NCI-H69 (cell line): ENCODE data around the gene ZCCHC24.

ENCODE experiments used
- DNase-seq: peaks from one replicate; lab custom pipeline; 2025; lab: John Stamatoyannopoulos, UW

The ZCCHC24 gene

GRCh38 chr10:79445161-79445976, at the start of gene ZCCHC24:
Gene ZCCHC24, minus strand, starts transcription at chr10:79445624. Its CDS starts 184 bp downstream, at chr10:79445440.
- peak; percentile 96 for DNase-seq

DNA sequence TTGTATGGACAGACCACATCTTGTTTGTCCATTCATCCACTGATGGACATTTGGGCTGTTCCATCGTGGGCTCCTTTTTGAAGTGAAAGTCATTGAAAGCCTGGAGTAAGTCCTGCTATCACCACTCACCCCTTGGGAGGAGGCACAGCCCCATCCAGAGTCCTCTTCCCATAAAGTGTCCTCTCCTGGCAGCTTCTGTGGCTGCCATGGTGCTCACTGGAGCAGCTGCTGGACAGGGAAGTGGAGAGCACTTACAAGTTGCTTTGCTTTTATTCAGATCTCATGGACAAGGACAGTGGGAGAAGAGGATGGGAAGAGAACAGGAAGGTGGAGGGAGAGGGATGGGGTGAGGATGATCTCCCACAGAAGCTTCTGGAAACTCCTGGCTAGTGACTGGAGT, 48.4 kb upstream of the ZCCHC24 start:
- DNase-seq = no peak

DNA sequence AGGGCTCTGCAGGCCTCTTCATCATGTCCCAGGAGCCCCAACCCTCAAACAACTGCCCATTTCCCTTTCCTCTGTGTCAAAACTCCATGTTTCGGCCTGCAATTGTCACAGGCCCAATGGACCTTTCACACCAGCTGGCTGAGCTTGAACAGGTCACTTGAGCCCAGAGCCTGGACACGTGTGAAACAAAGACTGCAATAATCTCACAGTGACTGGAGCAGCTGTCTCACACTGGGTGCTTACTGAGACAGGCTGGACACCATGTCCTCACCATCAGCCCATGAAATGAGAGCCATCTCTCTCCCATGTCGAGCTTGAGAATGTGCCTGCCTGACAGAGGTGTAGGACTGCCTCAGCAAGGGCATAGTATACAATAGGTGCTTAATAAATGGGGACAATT, 47.4 kb upstream of the ZCCHC24 start:
- no peak for DNase-seq

DNA sequence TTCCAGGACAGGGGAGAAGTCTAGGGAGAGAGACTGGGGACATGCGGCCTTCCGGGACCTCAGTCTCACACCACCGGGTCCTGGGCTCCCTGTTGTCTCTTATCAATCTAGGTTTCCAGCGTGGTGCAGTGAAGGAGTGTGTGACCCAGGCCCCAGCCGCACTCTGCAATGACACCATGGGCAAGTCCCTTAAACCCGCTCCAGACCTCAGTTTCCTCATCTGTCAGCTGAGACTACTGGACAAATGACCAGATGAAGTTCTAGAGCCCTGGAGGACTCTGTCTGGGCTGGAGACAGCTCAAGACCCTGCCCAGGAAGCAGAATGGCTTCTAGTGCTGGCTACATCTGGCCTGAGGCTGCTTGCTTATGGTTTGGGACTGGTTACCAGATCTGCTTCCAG, 46.8 kb upstream of the ZCCHC24 start:
- no peak for DNase-seq

- DNase-seq = no peak
These were observed 45.9 kb upstream of the ZCCHC24 start for GRCh38 chr10:79491143-79491835.

- no peak for DNase-seq
These were observed 45.1 kb upstream of the ZCCHC24 start for GRCh38 chr10:79490400-79491142.

GRCh38 chr10:79488870-79489269, 43.4 kb upstream of the ZCCHC24 start:
- no peak for DNase-seq

DNA sequence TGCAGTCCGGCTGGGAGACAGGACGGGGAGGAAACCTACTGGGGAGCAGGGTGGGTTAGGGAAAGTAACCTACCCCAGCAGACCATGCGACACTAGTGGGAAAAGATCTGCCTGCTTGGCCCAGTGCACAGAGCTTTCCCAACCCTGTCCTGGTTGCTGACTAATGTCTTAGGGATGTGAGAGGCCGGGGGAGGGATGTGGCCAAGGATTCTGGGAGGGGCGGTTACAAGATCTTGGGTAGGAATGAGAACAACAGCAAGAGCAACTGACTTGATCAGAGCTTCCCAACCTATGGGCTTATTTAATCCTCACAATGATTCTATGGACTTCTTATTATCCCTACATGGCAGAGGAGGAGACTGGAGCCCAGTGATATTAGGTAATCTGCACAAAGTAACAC, 42.9 kb upstream of the ZCCHC24 start:
- DNase-seq = no peak

- peak; percentile 61 for DNase-seq
These were observed 42.1 kb upstream of the ZCCHC24 start for GRCh38 chr10:79487296-79488194.

- DNase-seq = no peak
These were observed 39.1 kb upstream of the ZCCHC24 start for GRCh38 chr10:79484476-79484875.

- DNase-seq = no peak
These were observed 38.5 kb upstream of the ZCCHC24 start for GRCh38 chr10:79483948-79484347.

GRCh38 chr10:79483299-79483698, 37.9 kb upstream of the ZCCHC24 start:
- no peak for DNase-seq

DNA sequence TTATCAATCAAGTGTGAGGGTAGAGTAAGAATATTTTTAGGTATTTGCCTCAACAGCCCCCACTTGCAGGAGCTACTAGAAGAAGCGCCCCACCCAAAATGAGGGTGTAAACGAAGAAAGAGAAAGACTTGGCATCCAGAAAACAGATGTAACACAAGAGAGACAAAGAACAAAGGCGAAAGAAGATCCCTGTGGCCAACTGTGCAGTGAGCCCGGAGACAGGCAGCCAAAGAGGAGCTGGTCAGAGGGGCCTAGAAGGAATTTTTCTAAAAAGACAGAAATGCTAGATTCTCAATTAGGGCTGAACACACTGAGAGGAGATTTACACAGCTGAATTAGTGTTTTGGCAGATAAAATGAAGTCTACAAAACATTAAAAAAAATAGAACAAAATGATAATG, 37.3 kb upstream of the ZCCHC24 start:
- DNase-seq = no peak

GRCh38 chr10:79482304-79482703, 36.9 kb upstream of the ZCCHC24 start:
- DNase-seq = no peak

- DNase-seq = no peak
These were observed 34.0 kb upstream of the ZCCHC24 start for GRCh38 chr10:79479283-79479909.

- DNase-seq = no peak
These were observed 32.0 kb upstream of the ZCCHC24 start for GRCh38 chr10:79477456-79477855.

DNA sequence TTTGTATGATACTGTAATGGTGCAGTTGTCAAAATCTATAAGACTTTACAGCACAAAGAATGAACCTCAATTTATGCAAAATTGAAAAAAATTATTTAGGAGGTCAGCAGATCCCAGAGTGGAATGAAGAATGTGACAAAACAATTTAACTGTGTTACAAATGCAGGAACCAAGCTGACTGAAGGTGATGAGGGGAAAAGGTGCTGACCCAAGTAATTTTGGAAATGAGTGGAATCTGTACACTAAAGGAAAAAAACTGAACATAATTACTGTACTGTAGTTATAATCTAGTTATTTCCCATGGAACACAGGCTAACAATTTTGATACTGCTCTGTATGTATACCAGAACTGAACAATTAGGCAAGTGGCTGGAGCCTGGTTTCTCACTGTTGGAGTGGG, 31.2 kb upstream of the ZCCHC24 start:
- no peak for DNase-seq

GRCh38 chr10:79475877-79476276, 30.5 kb upstream of the ZCCHC24 start:
- DNase-seq = no peak

DNA sequence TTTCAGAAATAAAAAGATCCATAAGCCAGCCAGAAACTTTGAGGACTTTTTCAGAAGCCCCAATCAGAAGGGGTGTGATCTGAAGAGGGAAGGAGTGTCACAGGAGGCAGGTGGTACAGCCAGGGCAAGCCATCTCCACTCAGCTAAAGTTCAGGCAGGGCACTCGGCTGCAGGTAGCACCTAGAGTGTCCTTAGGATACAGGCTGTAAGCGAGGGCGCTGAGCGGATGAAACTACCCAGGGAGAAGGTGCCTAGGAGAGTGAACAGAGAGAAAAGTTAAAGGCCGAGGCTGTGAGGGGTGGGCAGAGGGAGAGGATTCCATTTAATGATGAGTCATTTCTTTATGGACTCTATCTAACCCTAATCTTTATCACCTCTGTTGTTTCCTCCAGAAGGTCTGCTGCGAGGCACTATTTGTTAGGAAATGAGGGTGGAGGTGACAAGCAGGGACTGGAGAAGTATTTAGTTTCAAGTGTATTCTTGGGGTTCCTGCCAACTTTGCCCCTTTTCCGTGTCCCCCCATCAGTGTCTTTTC, 29.8 kb upstream of the ZCCHC24 start:
- DNase-seq = no peak

DNA sequence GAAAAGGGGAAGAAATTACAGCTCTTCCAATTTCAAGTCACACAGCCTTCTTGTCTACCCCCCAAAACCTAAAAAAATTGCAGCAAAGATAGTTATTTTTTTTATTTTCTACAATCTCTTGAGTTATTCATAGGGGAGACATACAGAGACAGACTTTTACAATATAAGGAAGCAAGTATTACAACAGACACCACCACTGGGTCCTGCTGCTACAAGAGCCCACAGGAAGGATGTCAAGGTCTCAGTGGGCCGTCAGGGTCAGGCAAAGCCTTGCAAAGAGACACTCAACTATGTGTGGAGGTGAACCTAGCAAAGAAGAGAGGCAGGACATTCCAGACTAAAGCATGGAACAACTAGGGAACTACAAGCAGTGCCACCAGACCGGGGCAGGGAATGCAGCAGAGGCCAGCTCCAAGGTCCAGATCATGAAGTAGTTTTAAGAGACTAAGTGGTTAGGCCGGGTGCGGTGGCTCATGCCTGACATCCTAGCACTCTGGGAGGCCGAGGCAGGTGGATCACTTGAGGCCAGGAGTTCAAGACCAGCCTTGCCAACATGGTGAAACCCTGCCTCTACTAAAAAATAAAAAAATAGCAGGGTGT, 28.2 kb upstream of the ZCCHC24 start:
- no peak for DNase-seq

DNA sequence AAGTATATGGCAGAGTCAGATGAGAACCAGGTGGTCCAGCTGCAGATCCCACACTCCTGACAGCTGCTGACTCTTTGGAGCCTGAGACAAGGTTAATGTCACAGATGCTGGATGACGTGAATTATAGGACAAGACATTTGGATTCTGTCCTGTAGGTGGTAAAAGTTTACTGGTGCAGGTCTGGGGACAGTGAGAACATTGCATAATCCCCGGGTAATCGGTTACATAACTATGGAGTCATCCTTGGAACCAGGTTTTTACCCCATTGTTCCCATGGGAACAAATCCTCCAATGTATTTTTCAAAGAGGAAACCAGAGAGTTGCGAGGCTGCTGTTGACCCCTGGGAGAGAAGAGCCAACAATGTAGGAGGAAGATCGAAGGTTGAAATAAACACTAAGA, 27.5 kb upstream of the ZCCHC24 start:
- no peak for DNase-seq
